ENCODE data around the gene ZNF221. TPM values are rescaled to one million over a fixed set of nuclear protein-coding genes. Genes with fewer than 3 reads are reported as not detected.
A peak's percentile ranks its signal among the peaks of the same experiment; 100 is the strongest.

ZNF221 gene
- total and polyA plus RNA-seq, 9 of the 15 experiments (the other 6 are each of a cell fraction or from before 2014, with no cell fraction given), result 0.32 to 1.4 (median 0.45) TPM

DNA sequence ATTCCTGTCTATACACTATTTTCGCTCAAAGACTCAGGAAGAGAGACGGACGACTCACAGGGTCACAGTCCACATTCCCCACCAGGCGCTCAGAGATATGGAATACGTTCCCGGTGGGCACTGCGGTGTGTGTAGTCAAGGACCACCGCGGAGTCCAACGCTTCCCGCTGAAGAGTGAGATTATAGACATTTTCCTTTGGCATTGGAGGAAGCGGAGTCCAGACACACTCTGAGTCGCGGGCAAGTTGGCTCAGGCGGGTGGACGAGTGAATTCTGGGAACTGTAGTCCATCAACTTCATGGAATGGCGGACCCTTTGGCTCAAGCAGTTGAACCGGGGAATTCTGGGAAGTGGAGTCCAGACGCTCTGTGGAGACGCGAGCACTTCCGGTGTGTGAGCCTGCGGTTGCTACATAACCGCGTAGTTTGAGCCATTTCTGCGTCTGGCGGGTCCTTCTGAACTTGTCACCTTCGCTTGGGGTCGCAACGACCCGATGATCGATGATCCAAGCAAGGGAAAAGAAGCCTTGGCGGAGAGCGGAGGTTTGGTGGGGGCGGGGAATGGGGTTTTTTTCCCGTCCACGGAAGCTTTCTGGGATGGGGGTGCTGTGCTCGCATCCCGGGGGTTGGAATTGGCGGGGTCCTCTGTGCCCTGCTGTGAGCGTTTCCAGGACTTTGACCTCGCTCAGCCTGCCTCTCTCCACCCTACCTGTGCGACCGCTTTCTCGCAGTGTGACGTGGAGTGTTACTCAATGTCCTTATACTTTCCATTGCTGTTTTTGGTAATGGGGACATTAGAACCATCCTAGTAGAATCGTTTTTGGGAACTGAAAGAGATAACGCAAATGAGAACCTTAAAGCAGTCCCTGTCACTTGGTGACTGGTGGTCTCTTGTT, 51.8 kb downstream of the ZNF221 start, which contains the start of gene ZNF230 (continued):
- TF ChIP-seq, protein P1, sequence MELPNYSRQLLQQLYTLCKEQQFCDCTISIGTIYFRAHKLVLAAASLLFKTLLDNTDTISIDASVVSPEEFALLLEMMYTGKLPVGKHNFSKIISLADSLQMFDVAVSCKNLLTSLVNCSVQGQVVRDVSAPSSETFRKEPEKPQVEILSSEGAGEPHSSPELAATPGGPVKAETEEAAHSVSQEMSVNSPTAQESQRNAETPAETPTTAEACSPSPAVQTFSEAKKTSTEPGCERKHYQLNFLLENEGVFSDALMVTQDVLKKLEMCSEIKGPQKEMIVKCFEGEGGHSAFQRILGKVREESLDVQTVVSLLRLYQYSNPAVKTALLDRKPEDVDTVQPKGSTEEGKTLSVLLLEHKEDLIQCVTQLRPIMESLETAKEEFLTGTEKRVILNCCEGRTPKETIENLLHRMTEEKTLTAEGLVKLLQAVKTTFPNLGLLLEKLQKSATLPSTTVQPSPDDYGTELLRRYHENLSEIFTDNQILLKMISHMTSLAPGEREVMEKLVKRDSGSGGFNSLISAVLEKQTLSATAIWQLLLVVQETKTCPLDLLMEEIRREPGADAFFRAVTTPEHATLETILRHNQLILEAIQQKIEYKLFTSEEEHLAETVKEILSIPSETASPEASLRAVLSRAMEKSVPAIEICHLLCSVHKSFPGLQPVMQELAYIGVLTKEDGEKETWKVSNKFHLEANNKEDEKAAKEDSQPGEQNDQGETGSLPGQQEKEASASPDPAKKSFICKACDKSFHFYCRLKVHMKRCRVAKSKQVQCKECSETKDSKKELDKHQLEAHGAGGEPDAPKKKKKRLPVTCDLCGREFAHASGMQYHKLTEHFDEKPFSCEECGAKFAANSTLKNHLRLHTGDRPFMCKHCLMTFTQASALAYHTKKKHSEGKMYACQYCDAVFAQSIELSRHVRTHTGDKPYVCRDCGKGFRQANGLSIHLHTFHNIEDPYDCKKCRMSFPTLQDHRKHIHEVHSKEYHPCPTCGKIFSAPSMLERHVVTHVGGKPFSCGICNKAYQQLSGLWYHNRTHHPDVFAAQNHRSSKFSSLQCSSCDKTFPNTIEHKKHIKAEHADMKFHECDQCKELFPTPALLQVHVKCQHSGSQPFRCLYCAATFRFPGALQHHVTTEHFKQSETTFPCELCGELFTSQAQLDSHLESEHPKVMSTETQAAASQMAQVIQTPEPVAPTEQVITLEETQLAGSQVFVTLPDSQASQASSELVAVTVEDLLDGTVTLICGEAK (IDR thresholded peaks at IDR 0.05), result peak; percentile 91
- TF ChIP-seq, protein P1 (CRISPR knock-in tag; IDR thresholded peaks at IDR 0.05), result no peak
- TF ChIP-seq ATF7 (IDR thresholded peaks at IDR 0.05), result peak; percentile 70
- TF ChIP-seq SMAD4 (CRISPR knock-in tag; conservative IDR thresholded peaks at IDR 0.05), result 0 out of 2 replicates have a peak, but pooled peaks have one; percentile 30
- peak; percentile 97 for TF ChIP-seq HCFC1 (IDR thresholded peaks at IDR 0.05; ENCODE audit: low read depth, low read length)
- TF ChIP-seq NCOA2 (IDR thresholded peaks at IDR 0.05; ENCODE audit: partially characterized antibody in 2 of 2), result no peak
- no peak for TF ChIP-seq ZNF239 (CRISPR knock-in tag; IDR thresholded peaks at IDR 0.05)
- no peak for TF ChIP-seq HDAC2 (IDR thresholded peaks at IDR 0.05)
- TF ChIP-seq, protein P2, sequence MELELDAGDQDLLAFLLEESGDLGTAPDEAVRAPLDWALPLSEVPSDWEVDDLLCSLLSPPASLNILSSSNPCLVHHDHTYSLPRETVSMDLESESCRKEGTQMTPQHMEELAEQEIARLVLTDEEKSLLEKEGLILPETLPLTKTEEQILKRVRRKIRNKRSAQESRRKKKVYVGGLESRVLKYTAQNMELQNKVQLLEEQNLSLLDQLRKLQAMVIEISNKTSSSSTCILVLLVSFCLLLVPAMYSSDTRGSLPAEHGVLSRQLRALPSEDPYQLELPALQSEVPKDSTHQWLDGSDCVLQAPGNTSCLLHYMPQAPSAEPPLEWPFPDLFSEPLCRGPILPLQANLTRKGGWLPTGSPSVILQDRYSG (tag; conservative IDR thresholded peaks at IDR 0.05; ENCODE audit: low read depth), result no peak
- TF ChIP-seq SIRT6 (IDR thresholded peaks at IDR 0.05; ENCODE audit: low read depth, low read length), result no peak
- TF ChIP-seq, protein P3, sequence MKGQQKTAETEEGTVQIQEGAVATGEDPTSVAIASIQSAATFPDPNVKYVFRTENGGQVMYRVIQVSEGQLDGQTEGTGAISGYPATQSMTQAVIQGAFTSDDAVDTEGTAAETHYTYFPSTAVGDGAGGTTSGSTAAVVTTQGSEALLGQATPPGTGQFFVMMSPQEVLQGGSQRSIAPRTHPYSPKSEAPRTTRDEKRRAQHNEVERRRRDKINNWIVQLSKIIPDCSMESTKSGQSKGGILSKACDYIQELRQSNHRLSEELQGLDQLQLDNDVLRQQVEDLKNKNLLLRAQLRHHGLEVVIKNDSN (CRISPR knock-in tag; IDR thresholded peaks at IDR 0.05), result no peak
- no peak for TF ChIP-seq NEUROD1 (IDR thresholded peaks at IDR 0.05; ENCODE audit: borderline replicate concordance, low read depth, low read length, partially characterized antibody)
- TF ChIP-seq ELF1 (tag; IDR thresholded peaks at IDR 0.05), result peak; percentile 95
- TF ChIP-seq ZNF263 (CRISPR knock-in tag; IDR thresholded peaks at IDR 0.05; ENCODE audit: borderline replicate concordance), result no peak
- TF ChIP-seq TEAD4 (IDR thresholded peaks at IDR 0.05; ENCODE audit: low read length), result peak; percentile 51
- no peak for TF ChIP-seq TEAD4 (CRISPR knock-in tag; IDR thresholded peaks at IDR 0.05; ENCODE audit: borderline replicate concordance)
- TF ChIP-seq NCOA1 (IDR thresholded peaks at IDR 0.05; ENCODE audit: low read depth), result 0 out of 2 replicates have a peak, but pooled peaks have one; percentile 14
- no peak for TF ChIP-seq MECOM (CRISPR knock-in tag; IDR thresholded peaks at IDR 0.05)
